ENCODE results near the gene GJA5.

DNA sequence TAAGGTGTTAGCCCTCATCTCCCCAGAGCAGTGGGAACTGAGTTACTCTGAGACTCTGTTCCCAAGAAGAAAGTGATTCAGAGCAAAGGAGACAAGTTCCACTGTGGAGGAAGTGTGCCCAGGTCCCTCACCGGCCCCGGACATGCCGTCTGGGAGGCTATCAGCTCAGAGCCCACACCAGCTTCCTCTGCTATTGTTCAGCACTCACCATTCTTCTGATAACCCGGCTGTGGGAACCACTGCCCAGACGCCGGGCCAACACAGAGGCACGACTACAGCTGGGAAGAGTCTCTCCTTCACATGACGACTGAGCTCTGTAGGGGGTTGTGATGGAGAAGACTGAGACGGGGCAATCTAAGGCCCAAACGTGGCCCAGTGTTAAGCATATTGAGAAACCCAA, 34.2 kb upstream of the GJA5 start:
- TF ChIP-seq, protein P1, sequence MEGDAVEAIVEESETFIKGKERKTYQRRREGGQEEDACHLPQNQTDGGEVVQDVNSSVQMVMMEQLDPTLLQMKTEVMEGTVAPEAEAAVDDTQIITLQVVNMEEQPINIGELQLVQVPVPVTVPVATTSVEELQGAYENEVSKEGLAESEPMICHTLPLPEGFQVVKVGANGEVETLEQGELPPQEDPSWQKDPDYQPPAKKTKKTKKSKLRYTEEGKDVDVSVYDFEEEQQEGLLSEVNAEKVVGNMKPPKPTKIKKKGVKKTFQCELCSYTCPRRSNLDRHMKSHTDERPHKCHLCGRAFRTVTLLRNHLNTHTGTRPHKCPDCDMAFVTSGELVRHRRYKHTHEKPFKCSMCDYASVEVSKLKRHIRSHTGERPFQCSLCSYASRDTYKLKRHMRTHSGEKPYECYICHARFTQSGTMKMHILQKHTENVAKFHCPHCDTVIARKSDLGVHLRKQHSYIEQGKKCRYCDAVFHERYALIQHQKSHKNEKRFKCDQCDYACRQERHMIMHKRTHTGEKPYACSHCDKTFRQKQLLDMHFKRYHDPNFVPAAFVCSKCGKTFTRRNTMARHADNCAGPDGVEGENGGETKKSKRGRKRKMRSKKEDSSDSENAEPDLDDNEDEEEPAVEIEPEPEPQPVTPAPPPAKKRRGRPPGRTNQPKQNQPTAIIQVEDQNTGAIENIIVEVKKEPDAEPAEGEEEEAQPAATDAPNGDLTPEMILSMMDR (conservative IDR thresholded peaks at IDR 0.05; ENCODE audit: low read depth in 2 of 2), result no peak
- TF ChIP-seq JUNB (IDR thresholded peaks at IDR 0.05; ENCODE audit: unreplicated experiment), result no peak
- no peak for TF ChIP-seq EZH2 (IDR thresholded peaks at IDR 0.05; ENCODE audit: low read depth, unreplicated experiment)
- TF ChIP-seq CREB1 (CRISPR knock-in tag; IDR thresholded peaks at IDR 0.05; ENCODE audit: low read depth), result no peak
- TF ChIP-seq POLR2AphosphoS5 (IDR thresholded peaks at IDR 0.05; ENCODE audit: low read depth), result no peak
- TF ChIP-seq, protein P2, sequence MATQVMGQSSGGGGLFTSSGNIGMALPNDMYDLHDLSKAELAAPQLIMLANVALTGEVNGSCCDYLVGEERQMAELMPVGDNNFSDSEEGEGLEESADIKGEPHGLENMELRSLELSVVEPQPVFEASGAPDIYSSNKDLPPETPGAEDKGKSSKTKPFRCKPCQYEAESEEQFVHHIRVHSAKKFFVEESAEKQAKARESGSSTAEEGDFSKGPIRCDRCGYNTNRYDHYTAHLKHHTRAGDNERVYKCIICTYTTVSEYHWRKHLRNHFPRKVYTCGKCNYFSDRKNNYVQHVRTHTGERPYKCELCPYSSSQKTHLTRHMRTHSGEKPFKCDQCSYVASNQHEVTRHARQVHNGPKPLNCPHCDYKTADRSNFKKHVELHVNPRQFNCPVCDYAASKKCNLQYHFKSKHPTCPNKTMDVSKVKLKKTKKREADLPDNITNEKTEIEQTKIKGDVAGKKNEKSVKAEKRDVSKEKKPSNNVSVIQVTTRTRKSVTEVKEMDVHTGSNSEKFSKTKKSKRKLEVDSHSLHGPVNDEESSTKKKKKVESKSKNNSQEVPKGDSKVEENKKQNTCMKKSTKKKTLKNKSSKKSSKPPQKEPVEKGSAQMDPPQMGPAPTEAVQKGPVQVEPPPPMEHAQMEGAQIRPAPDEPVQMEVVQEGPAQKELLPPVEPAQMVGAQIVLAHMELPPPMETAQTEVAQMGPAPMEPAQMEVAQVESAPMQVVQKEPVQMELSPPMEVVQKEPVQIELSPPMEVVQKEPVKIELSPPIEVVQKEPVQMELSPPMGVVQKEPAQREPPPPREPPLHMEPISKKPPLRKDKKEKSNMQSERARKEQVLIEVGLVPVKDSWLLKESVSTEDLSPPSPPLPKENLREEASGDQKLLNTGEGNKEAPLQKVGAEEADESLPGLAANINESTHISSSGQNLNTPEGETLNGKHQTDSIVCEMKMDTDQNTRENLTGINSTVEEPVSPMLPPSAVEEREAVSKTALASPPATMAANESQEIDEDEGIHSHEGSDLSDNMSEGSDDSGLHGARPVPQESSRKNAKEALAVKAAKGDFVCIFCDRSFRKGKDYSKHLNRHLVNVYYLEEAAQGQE (IDR thresholded peaks at IDR 0.05; ENCODE audit: unreplicated experiment), result no peak
- TF ChIP-seq ZNF114 (CRISPR knock-in tag; IDR thresholded peaks at IDR 0.05), result no peak
- TF ChIP-seq EZH2phosphoT487 (IDR thresholded peaks at IDR 0.05; ENCODE audit: unreplicated experiment), result no peak
